ENCODE results near the gene BHLHE41. TPM values are rescaled to one million over a fixed set of nuclear protein-coding genes. Genes with fewer than 3 reads are reported as not detected.

The BHLHE41 gene
- total RNA-seq = 4.3 and 4.7 TPM in 2 replicates

DNA sequence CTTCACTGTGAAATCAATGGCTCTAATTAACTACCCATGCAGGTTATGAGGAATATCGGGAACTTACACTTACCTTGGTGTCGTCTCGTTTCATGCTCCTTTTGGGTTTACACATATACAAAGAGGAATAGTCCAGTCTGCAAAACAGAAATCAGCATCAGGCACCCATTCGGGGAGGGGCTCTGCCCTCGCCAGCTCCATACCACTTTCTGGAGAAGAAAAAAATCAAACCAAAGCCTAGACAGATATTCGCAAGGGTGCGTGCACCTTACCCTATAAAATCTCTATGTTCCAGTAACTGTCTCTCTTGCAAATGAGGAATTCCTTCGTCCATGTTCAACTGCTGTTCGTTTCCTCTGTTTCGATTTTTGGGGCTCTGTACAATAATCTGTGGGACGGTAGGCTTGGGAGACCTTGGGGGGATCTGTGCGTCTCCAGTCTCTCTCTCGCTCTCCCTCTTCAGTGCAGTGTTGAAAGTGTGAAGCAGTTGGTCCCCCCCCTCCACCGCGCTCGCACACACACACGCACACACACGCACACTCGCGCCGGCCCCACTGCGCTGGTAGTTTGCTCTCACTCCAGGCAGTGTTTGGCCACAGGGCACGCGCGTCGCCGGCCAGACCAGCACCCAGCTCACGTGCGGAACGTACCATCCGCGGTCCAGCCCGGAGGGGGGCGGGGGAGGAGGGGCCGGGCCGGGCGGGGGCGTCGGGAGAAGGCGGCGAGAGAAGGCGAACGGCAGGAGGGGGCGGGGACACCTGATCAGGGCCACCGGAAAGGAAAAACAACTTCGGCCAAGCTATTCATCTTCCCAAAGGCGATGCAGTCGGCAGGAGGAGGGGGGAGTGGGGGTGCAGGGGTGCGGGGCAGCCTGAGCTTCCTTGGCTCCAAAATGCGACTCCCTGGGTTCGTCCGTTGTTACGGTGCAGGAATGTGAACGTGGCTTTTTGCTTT, at the start of gene BHLHE41:
Gene BHLHE41 (minus strand): TSS at position 592 of the 954 bp plus-strand sequence. CDS start 258 bp downstream, at position 334.
- TF ChIP-seq, protein P1, sequence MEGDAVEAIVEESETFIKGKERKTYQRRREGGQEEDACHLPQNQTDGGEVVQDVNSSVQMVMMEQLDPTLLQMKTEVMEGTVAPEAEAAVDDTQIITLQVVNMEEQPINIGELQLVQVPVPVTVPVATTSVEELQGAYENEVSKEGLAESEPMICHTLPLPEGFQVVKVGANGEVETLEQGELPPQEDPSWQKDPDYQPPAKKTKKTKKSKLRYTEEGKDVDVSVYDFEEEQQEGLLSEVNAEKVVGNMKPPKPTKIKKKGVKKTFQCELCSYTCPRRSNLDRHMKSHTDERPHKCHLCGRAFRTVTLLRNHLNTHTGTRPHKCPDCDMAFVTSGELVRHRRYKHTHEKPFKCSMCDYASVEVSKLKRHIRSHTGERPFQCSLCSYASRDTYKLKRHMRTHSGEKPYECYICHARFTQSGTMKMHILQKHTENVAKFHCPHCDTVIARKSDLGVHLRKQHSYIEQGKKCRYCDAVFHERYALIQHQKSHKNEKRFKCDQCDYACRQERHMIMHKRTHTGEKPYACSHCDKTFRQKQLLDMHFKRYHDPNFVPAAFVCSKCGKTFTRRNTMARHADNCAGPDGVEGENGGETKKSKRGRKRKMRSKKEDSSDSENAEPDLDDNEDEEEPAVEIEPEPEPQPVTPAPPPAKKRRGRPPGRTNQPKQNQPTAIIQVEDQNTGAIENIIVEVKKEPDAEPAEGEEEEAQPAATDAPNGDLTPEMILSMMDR (IDR thresholded peaks at IDR 0.05; ENCODE audit: extremely low read depth, low read depth, low read length) = no peak
- peak within 1 kb of the TSS; percentile 62 for H3K27ac ChIP-seq (ENCODE audit: low read depth, low read length)
- H3K27me3 ChIP-seq (ENCODE audit: insufficient read depth, low read length) = peaks cover 25% of the 10 kb centered on the region
- peak within 1 kb of the TSS; percentile 70 for H3K4me3 ChIP-seq (ENCODE audit: insufficient read depth, low read length)
- H2AFZ ChIP-seq (ENCODE audit: low read length) = peak within 1 kb of the TSS; percentile 73
- peaks cover 19% of the 10 kb centered on the region for H3K4me1 ChIP-seq (ENCODE audit: insufficient read depth, low read length)
- no peaks in the 10 kb centered on the region for H3K36me3 ChIP-seq (ENCODE audit: insufficient read depth, low read length)
- no peaks in the 10 kb centered on the region for H3K79me2 ChIP-seq (ENCODE audit: insufficient read depth, low read length)
- peak within 1 kb of the TSS; percentile 97 for H3K4me2 ChIP-seq (ENCODE audit: insufficient read depth, low read length)
- no peaks in the 10 kb centered on the region for H3K9me3 ChIP-seq (ENCODE audit: low read depth, low read length)
- DNase-seq (ENCODE audit: insufficient read length, low spot score, missing footprints) = peak; percentile 90
- H4K20me1 ChIP-seq (ENCODE audit: insufficient read depth, low read length) = no peaks in the 10 kb centered on the region

DNA sequence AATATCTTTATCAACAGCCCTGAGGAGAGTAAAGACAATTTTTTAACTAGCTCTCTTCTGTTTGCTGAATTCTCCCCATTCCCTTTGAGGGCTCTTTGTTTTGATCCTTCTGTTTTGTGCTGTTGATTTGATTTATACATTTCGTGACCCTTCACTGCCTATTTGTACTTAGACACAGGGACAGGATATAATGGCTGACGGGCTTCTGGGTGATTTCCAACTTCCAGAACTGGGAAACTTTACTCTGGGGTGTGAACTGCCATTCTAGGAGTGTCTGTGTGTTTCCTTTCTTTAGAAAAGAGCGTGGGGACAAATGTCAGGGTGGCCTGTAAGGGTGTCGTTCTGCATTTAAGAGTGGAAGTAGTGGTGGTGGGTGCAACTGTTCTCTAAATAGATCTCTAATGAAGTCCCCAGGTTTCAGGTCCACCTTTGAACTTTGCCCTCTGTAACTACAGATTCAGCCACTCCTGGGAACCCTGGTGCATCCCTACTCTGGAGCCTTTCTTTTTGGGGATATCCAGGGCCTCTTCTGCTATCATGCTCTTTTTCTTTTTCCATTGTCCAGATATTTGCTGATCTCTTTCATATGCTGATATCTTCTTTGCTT, 48.2 kb upstream of the BHLHE41 start:
- DNase-seq (ENCODE audit: insufficient read length, low spot score, missing footprints) = no peak
- Histone ChIP-seq H3K27ac (ENCODE audit: low read depth, low read length) (no peak overlapping the region), H3K9me3 (ENCODE audit: low read depth, low read length) (no peaks in the 10 kb centered on the region), H3K79me2 (ENCODE audit: insufficient read depth, low read length) (no peaks in the 10 kb centered on the region), H2AFZ (ENCODE audit: low read length) (no peak overlapping the region), H3K4me1 (ENCODE audit: insufficient read depth, low read length) (no peaks in the 10 kb centered on the region), H3K27me3 (ENCODE audit: insufficient read depth, low read length) (peaks cover 6% of the 10 kb centered on the region), H3K4me2 (ENCODE audit: insufficient read depth, low read length) (no peak overlapping the region), H3K36me3 (ENCODE audit: insufficient read depth, low read length) (no peaks in the 10 kb centered on the region), H3K4me3 (ENCODE audit: insufficient read depth, low read length) (no peak overlapping the region), H4K20me1 (ENCODE audit: insufficient read depth, low read length) (no peaks in the 10 kb centered on the region)
- TF ChIP-seq, protein P1 (IDR thresholded peaks at IDR 0.05; ENCODE audit: extremely low read depth, low read depth, low read length) = no peak

DNA sequence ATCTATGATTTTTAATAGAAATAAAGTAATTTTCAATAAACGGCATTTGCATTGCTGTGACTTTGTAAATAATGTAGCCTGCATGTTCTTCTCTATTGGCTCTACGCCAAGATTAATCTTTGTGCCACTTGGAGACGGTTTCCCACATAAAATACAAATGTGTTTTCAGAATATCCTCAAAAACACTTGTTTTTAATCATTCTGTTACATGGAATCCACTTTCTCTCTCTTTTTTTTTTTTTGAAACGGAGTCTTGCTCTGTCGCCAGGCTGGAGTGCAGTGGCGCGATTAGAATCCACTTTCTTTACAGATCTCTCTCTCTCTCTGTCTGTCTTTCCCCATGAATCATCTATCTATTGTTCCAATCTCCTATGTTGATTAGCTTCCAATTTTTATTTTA, 47.7 kb upstream of the BHLHE41 start:
- H3K9me3 ChIP-seq (ENCODE audit: low read depth, low read length) = no peaks in the 10 kb centered on the region
- H3K27me3 ChIP-seq (ENCODE audit: insufficient read depth, low read length) = peaks cover 6% of the 10 kb centered on the region
- no peaks in the 10 kb centered on the region for H3K79me2 ChIP-seq (ENCODE audit: insufficient read depth, low read length)
- H3K36me3 ChIP-seq (ENCODE audit: insufficient read depth, low read length) = no peaks in the 10 kb centered on the region
- H3K4me3 ChIP-seq (ENCODE audit: insufficient read depth, low read length) = no peak overlapping the region
- no peak overlapping the region for H2AFZ ChIP-seq (ENCODE audit: low read length)
- DNase-seq (ENCODE audit: insufficient read length, low spot score, missing footprints) = no peak
- TF ChIP-seq, protein P1 (IDR thresholded peaks at IDR 0.05; ENCODE audit: extremely low read depth, low read depth, low read length) = no peak
- no peaks in the 10 kb centered on the region for H3K4me1 ChIP-seq (ENCODE audit: insufficient read depth, low read length)
- H3K27ac ChIP-seq (ENCODE audit: low read depth, low read length) = no peak overlapping the region
- no peak overlapping the region for H3K4me2 ChIP-seq (ENCODE audit: insufficient read depth, low read length)
- no peaks in the 10 kb centered on the region for H4K20me1 ChIP-seq (ENCODE audit: insufficient read depth, low read length)

DNA sequence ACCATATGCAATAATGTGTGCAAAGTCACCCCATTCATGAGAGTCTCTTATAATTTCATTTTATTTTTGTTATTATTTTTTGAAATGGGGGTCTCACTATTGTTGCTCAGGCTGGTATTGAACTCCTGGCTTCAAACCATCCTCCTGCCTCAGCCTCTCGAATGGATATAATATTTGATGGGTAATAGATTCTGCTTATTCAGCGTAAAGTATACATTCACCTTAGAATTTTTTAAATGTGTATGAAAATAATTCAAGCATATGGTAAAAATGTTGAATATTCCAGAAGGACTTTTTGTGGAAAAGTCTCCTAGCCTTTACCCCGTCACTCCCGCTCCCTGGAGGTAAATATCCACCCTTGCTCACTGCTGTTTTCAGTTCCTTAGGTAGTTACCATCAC, 47.2 kb upstream of the BHLHE41 start:
- Histone ChIP-seq H3K9me3 (ENCODE audit: low read depth, low read length) (no peaks in the 10 kb centered on the region), H3K79me2 (ENCODE audit: insufficient read depth, low read length) (no peaks in the 10 kb centered on the region), H3K4me1 (ENCODE audit: insufficient read depth, low read length) (no peaks in the 10 kb centered on the region), H4K20me1 (ENCODE audit: insufficient read depth, low read length) (no peaks in the 10 kb centered on the region), H3K36me3 (ENCODE audit: insufficient read depth, low read length) (no peaks in the 10 kb centered on the region), H3K4me2 (ENCODE audit: insufficient read depth, low read length) (no peak overlapping the region), H3K4me3 (ENCODE audit: insufficient read depth, low read length) (no peak overlapping the region), H3K27me3 (ENCODE audit: insufficient read depth, low read length) (peaks cover 4% of the 10 kb centered on the region), H2AFZ (ENCODE audit: low read length) (no peak overlapping the region), H3K27ac (ENCODE audit: low read depth, low read length) (no peak overlapping the region)
- TF ChIP-seq, protein P1 (IDR thresholded peaks at IDR 0.05; ENCODE audit: extremely low read depth, low read depth, low read length) = no peak
- DNase-seq (ENCODE audit: insufficient read length, low spot score, missing footprints) = no peak

All from osteoblast (primary cell).